ENCODE measurements around the gene SCARB1. TPM values are rescaled to one million over a fixed set of nuclear protein-coding genes. Genes with fewer than 3 reads are reported as not detected.

SCARB1 gene
- total RNA-seq, 1 experiment from 2014 or later = 31.3 TPM

- H3K27ac ChIP-seq (ENCODE audit: insufficient read length, low read depth, low read length) = no peak overlapping the region
- H2BK5ac ChIP-seq (ENCODE audit: insufficient read length, low read length) = no peak overlapping the region
- no peak overlapping the region for H3K27ac Mint-ChIP-seq
- peaks cover 12% of the 10 kb centered on the region for H3K9me3 ChIP-seq (ENCODE audit: control insufficient read depth, low read depth, low read length)
- H3K4me1 Mint-ChIP-seq = peaks cover 13 to 25% of the 10 kb centered on the region in 2 experiments
- H3K23ac ChIP-seq (ENCODE audit: insufficient read length, low read depth, low read length) = no peak overlapping the region
- H2BK20ac ChIP-seq (ENCODE audit: low read depth, low read length, poor library complexity, severe bottlenecking) = no peak overlapping the region
- H3K56ac ChIP-seq (ENCODE audit: insufficient read length, low read depth, low read length) = no peak overlapping the region
- no peak overlapping the region for H2BK120ac ChIP-seq (ENCODE audit: low read depth, low read length, poor library complexity, severe bottlenecking)
- H3T11ph ChIP-seq (ENCODE audit: low read length) = no peak overlapping the region
- H3K4me2 ChIP-seq (ENCODE audit: insufficient read depth, insufficient read length, low read length) = no peak overlapping the region
- no peaks in the 10 kb centered on the region for H3K23me2 ChIP-seq (ENCODE audit: insufficient read length, low read depth, low read length, poor library complexity, severe bottlenecking)
- no peak overlapping the region for H3K4ac ChIP-seq (ENCODE audit: low read depth, low read length)
- H3K9me3 Mint-ChIP-seq = peaks cover 22% of the 10 kb centered on the region in 2 experiments
- H4K20me1 ChIP-seq (ENCODE audit: control insufficient read depth, insufficient read depth, insufficient read length) = no peaks in the 10 kb centered on the region
- H3K4me3 Mint-ChIP-seq = no peak overlapping the region
- no peaks in the 10 kb centered on the region for H3K27me3 ChIP-seq (ENCODE audit: insufficient read depth, low read length)
- H2BK15ac ChIP-seq (ENCODE audit: low read depth, low read length) = no peak overlapping the region
- no peak for DNase-seq
- H3K14ac ChIP-seq (ENCODE audit: insufficient read depth, low read length) = no peak overlapping the region
- peaks cover 9 to 20% (median 14%) of the 10 kb centered on the region in 3 experiments; a peak in 6 of 7 replicates for H3K36me3 Mint-ChIP-seq (ENCODE audit: insufficient read depth in 1 of 3, low read depth in 3 of 3)
- no peak overlapping the region for H2AFZ ChIP-seq (ENCODE audit: low read length)
- TF ChIP-seq CTCF (conservative IDR thresholded peaks at IDR 0.05) = no peak
- no peak overlapping the region for H2BK12ac ChIP-seq (ENCODE audit: insufficient read length, low read depth, low read length)
- no peak overlapping the region for H3K9ac ChIP-seq (ENCODE audit: extremely low read depth, insufficient read length, low read length)
- no peak overlapping the region for H2AK5ac ChIP-seq (ENCODE audit: insufficient read length, low read length)
- no peak overlapping the region for H4K5ac ChIP-seq (ENCODE audit: insufficient read length, low read depth, low read length)
- no CpG with 5 or more reads among the region's 3 CpGs for WGBS (ENCODE audit: extremely low coverage, insufficient read length, low lambda C conversion rate)
- no peak overlapping the region for H4K8ac ChIP-seq (replicated peaks; ENCODE audit: insufficient read length, low read depth, low read length)
- no peaks in the 10 kb centered on the region for H3K79me1 ChIP-seq (ENCODE audit: insufficient read depth, low read depth, low read length, poor library complexity, severe bottlenecking)
- H4K91ac ChIP-seq (ENCODE audit: insufficient read length, low read depth, low read length) = no peak overlapping the region
- H3K18ac ChIP-seq (ENCODE audit: insufficient read length, low read depth, low read length) = no peak overlapping the region
- H3K79me2 ChIP-seq (ENCODE audit: insufficient read depth, low read length) = no peaks in the 10 kb centered on the region
- no peaks in the 10 kb centered on the region; the same call in 1 of the 2 replicates for H3K4me1 ChIP-seq (ENCODE audit: insufficient read depth, low read length)
- H3K27me3 Mint-ChIP-seq (ENCODE audit: low read depth) = peaks cover 26% of the 10 kb centered on the region
These were observed 94.5 kb downstream of the SCARB1 start for GRCh38 chr12:124769163-124769530.
